Measurements from ENCODE around the gene OPN3.
"Not testable (repeated sequence)": the region's sequence is repeated elsewhere in the genome, so short reads cannot be mapped to it uniquely, and the experiment has no call there.

The OPN3 gene

GRCh38 chr1:241640149-241640866 is at the start of gene OPN3, which contains the start of gene CHML:
Gene OPN3 (minus strand): TSS chr1:241640369. CDS start chr1:241640254, 115 bp downstream.
Gene CHML (minus strand): TSS chr1:241640369. CDS start chr1:241635766, 4,603 bp downstream.
- H3K36me3 ChIP-seq (ENCODE audit: insufficient read depth, low read length), result peaks cover 3% of the 10 kb centered on the region
- peak within 1 kb of the TSS; percentile 49 for H3K9ac ChIP-seq (ENCODE audit: low read length)
- H3K9me3 ChIP-seq (ENCODE audit: low read length), result no peaks in the 10 kb centered on the region
- no peaks in the 10 kb centered on the region for H3K27me3 ChIP-seq (ENCODE audit: control insufficient read depth in 1 of 2, insufficient read depth in 2 of 2, low read length in 2 of 2)
- peaks cover 20% of the 10 kb centered on the region for H3K4me1 ChIP-seq (ENCODE audit: insufficient read depth, low read length)
- peak within 1 kb of the TSS; percentile 85 to 86 for H3K4me3 ChIP-seq (ENCODE audit: low read depth in 1 of 2, low read length in 2 of 2)
- peak within 1 kb of the TSS; percentile 76 for H3K27ac ChIP-seq (ENCODE audit: low read depth, low read length)

- Histone ChIP-seq H3K36me3 (ENCODE audit: insufficient read depth, low read length) (no peaks in the 10 kb centered on the region), H3K4me1 (ENCODE audit: insufficient read depth, low read length) (no peaks in the 10 kb centered on the region), H3K4me3 (ENCODE audit: low read depth in 1 of 2, low read length in 2 of 2) (no peak overlapping the region), H3K9ac (ENCODE audit: low read length) (no peak overlapping the region), H3K27me3 (ENCODE audit: control insufficient read depth in 1 of 2, insufficient read depth in 2 of 2, low read length in 2 of 2) (peaks cover 0 to 4% of the 10 kb centered on the region in 2 donors), H3K9me3 (ENCODE audit: low read length) (no peaks in the 10 kb centered on the region), H3K27ac (ENCODE audit: low read depth, low read length) (no peak overlapping the region)
Observed at GRCh38 chr1:241688940-241689368, 48.8 kb upstream of the OPN3 start.

- Histone ChIP-seq H3K9me3 (ENCODE audit: low read length) (no peaks in the 10 kb centered on the region), H3K9ac (ENCODE audit: low read length) (no peak overlapping the region), H3K4me1 (ENCODE audit: insufficient read depth, low read length) (no peaks in the 10 kb centered on the region), H3K27me3 (ENCODE audit: control insufficient read depth in 1 of 2, insufficient read depth in 2 of 2, low read length in 2 of 2) (no peaks in the 10 kb centered on the region), H3K36me3 (ENCODE audit: insufficient read depth, low read length) (no peaks in the 10 kb centered on the region), H3K27ac (ENCODE audit: low read depth, low read length) (no peak overlapping the region), H3K4me3 (ENCODE audit: low read depth in 1 of 2, low read length in 2 of 2) (no peak overlapping the region)
Observed at GRCh38 chr1:241684108-241684507, 43.9 kb upstream of the OPN3 start.

- H3K4me1 ChIP-seq (ENCODE audit: insufficient read depth, low read length), result peaks cover 3% of the 10 kb centered on the region
- H3K27ac ChIP-seq (ENCODE audit: low read depth, low read length), result no peak overlapping the region
- no peaks in the 10 kb centered on the region for H3K36me3 ChIP-seq (ENCODE audit: insufficient read depth, low read length)
- H3K9ac ChIP-seq (ENCODE audit: low read length), result no peak overlapping the region
- no peaks in the 10 kb centered on the region for H3K27me3 ChIP-seq (ENCODE audit: control insufficient read depth in 1 of 2, insufficient read depth in 2 of 2, low read length in 2 of 2)
- H3K4me3 ChIP-seq (ENCODE audit: low read depth in 1 of 2, low read length in 2 of 2), result no peak overlapping the region
- no peaks in the 10 kb centered on the region for H3K9me3 ChIP-seq (ENCODE audit: low read length)
Observed at GRCh38 chr1:241682921-241683320, 42.8 kb upstream of the OPN3 start.

GRCh38 chr1:241681861-241682448 is 41.8 kb upstream of the OPN3 start:
- not testable (repeated sequence) for H3K27me3 ChIP-seq (ENCODE audit: control insufficient read depth in 1 of 2, insufficient read depth in 2 of 2, low read length in 2 of 2); H3K4me3 ChIP-seq (ENCODE audit: low read depth in 1 of 2, low read length in 2 of 2); H3K4me1 ChIP-seq (ENCODE audit: insufficient read depth, low read length); H3K9ac ChIP-seq (ENCODE audit: low read length); H3K9me3 ChIP-seq (ENCODE audit: low read length); H3K36me3 ChIP-seq (ENCODE audit: insufficient read depth, low read length); H3K27ac ChIP-seq (ENCODE audit: low read depth, low read length)

GRCh38 chr1:241679961-241680360 is 39.8 kb upstream of the OPN3 start:
- H3K9me3 ChIP-seq (ENCODE audit: low read length), result no peaks in the 10 kb centered on the region
- H3K9ac ChIP-seq (ENCODE audit: low read length), result no peak overlapping the region
- H3K36me3 ChIP-seq (ENCODE audit: insufficient read depth, low read length), result no peaks in the 10 kb centered on the region
- no peak overlapping the region for H3K27ac ChIP-seq (ENCODE audit: low read depth, low read length)
- peaks cover 3% of the 10 kb centered on the region for H3K4me1 ChIP-seq (ENCODE audit: insufficient read depth, low read length)
- no peaks in the 10 kb centered on the region for H3K27me3 ChIP-seq (ENCODE audit: control insufficient read depth in 1 of 2, insufficient read depth in 2 of 2, low read length in 2 of 2)
- no peak overlapping the region for H3K4me3 ChIP-seq (ENCODE audit: low read depth in 1 of 2, low read length in 2 of 2)

- no peak overlapping the region for H3K4me3 ChIP-seq (ENCODE audit: low read depth in 1 of 2, low read length in 2 of 2)
- H3K36me3 ChIP-seq (ENCODE audit: insufficient read depth, low read length), result no peaks in the 10 kb centered on the region
- peaks cover 3% of the 10 kb centered on the region for H3K4me1 ChIP-seq (ENCODE audit: insufficient read depth, low read length)
- no peaks in the 10 kb centered on the region for H3K27me3 ChIP-seq (ENCODE audit: control insufficient read depth in 1 of 2, insufficient read depth in 2 of 2, low read length in 2 of 2)
- no peaks in the 10 kb centered on the region for H3K9me3 ChIP-seq (ENCODE audit: low read length)
- no peak overlapping the region for H3K27ac ChIP-seq (ENCODE audit: low read depth, low read length)
- no peak overlapping the region for H3K9ac ChIP-seq (ENCODE audit: low read length)
Observed at GRCh38 chr1:241679404-241679803, 39.2 kb upstream of the OPN3 start.

- Histone ChIP-seq H3K27ac (ENCODE audit: low read depth, low read length) (no peak overlapping the region), H3K4me1 (ENCODE audit: insufficient read depth, low read length) (peaks cover 3% of the 10 kb centered on the region), H3K4me3 (ENCODE audit: low read depth in 1 of 2, low read length in 2 of 2) (no peak overlapping the region), H3K9ac (ENCODE audit: low read length) (no peak overlapping the region), H3K27me3 (ENCODE audit: control insufficient read depth in 1 of 2, insufficient read depth in 2 of 2, low read length in 2 of 2) (no peaks in the 10 kb centered on the region), H3K36me3 (ENCODE audit: insufficient read depth, low read length) (no peaks in the 10 kb centered on the region), H3K9me3 (ENCODE audit: low read length) (no peaks in the 10 kb centered on the region)
Observed at GRCh38 chr1:241678536-241678935, 38.4 kb upstream of the OPN3 start.

- Histone ChIP-seq H3K36me3 (ENCODE audit: insufficient read depth, low read length) (no peaks in the 10 kb centered on the region), H3K27ac (ENCODE audit: low read depth, low read length) (no peak overlapping the region), H3K9ac (ENCODE audit: low read length) (no peak overlapping the region), H3K27me3 (ENCODE audit: control insufficient read depth in 1 of 2, insufficient read depth in 2 of 2, low read length in 2 of 2) (no peaks in the 10 kb centered on the region), H3K9me3 (ENCODE audit: low read length) (no peaks in the 10 kb centered on the region), H3K4me1 (ENCODE audit: insufficient read depth, low read length) (peaks cover 3% of the 10 kb centered on the region), H3K4me3 (ENCODE audit: low read depth in 1 of 2, low read length in 2 of 2) (no peak overlapping the region)
Observed at GRCh38 chr1:241677201-241677600, 37.0 kb upstream of the OPN3 start.

GRCh38 chr1:241675983-241676382 is 35.8 kb upstream of the OPN3 start:
- no peak overlapping the region for H3K4me3 ChIP-seq (ENCODE audit: low read depth in 1 of 2, low read length in 2 of 2)
- no peak overlapping the region for H3K27ac ChIP-seq (ENCODE audit: low read depth, low read length)
- no peaks in the 10 kb centered on the region for H3K36me3 ChIP-seq (ENCODE audit: insufficient read depth, low read length)
- H3K4me1 ChIP-seq (ENCODE audit: insufficient read depth, low read length), result peaks cover 3% of the 10 kb centered on the region
- H3K27me3 ChIP-seq (ENCODE audit: control insufficient read depth in 1 of 2, insufficient read depth in 2 of 2, low read length in 2 of 2), result no peaks in the 10 kb centered on the region
- no peaks in the 10 kb centered on the region for H3K9me3 ChIP-seq (ENCODE audit: low read length)
- no peak overlapping the region for H3K9ac ChIP-seq (ENCODE audit: low read length)

GRCh38 chr1:241674805-241675384 is 34.7 kb upstream of the OPN3 start:
- H3K27me3 ChIP-seq (ENCODE audit: control insufficient read depth in 1 of 2, insufficient read depth in 2 of 2, low read length in 2 of 2), result no peaks in the 10 kb centered on the region
- H3K36me3 ChIP-seq (ENCODE audit: insufficient read depth, low read length), result no peaks in the 10 kb centered on the region
- no peak overlapping the region for H3K4me3 ChIP-seq (ENCODE audit: low read depth in 1 of 2, low read length in 2 of 2)
- H3K27ac ChIP-seq (ENCODE audit: low read depth, low read length), result no peak overlapping the region
- H3K9me3 ChIP-seq (ENCODE audit: low read length), result no peaks in the 10 kb centered on the region
- peaks cover 3% of the 10 kb centered on the region for H3K4me1 ChIP-seq (ENCODE audit: insufficient read depth, low read length)
- H3K9ac ChIP-seq (ENCODE audit: low read length), result no peak overlapping the region
